ENCODE measurements around the gene ARID1B. TPM values are rescaled to one million over a fixed set of nuclear protein-coding genes. Genes with fewer than 3 reads are reported as not detected.

Gene ARID1B
- total and polyA plus RNA-seq, 4 donors: 7.0 to 49.0 (median 24.2) TPM

DNA sequence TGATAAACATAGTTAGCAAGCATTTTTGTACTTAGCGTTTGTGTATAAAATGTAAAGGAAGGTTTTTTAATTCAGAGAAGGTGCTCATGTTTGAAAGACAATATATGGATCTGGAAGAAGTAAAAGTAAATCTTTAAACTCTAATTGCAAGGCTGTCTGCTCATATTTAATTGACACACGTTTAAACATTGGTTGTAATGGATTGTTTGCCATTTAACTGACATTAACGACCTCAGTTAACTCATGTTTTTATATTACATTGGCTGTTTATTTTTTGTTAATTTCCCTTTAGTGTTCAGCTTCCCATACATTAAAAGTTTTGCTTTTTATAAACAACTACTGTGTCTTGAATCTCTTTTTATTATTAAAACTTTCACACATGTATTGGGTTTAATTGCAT is 208.1 kb downstream of the ARID1B start:
- peaks cover 0 to 5% (median under 1%) of the 10 kb centered on the region in 4 donors for H3K4me1 ChIP-seq (ENCODE audit: control insufficient read depth in 4 of 4, insufficient read depth in 4 of 4, low read length in 3 of 4)
- H3K9ac ChIP-seq (ENCODE audit: low read depth in 1 of 2, low read length in 2 of 2): no peak overlapping the region
- no peaks in the 10 kb centered on the region for H3K27me3 ChIP-seq (ENCODE audit: control insufficient read depth in 4 of 4, insufficient read depth in 4 of 4, low read length in 3 of 4)
- no peaks in the 10 kb centered on the region for H3K36me3 ChIP-seq (ENCODE audit: control insufficient read depth in 4 of 4, insufficient read depth in 3 of 4, low read depth in 1 of 4, low read length in 3 of 4)
- no peak for DNase-seq (ENCODE audit: low spot score)
- H3K27ac ChIP-seq (ENCODE audit: low read depth in 1 of 2, low read length in 2 of 2): no peak overlapping the region
- WGBS: 70% methylated on average over 3 of the region's 3 CpGs
- no peaks in the 10 kb centered on the region for H3K9me3 ChIP-seq (ENCODE audit: control insufficient read depth in 4 of 4, low read length in 3 of 4)
- no peak overlapping the region for H3K4me3 ChIP-seq (ENCODE audit: low read depth in 1 of 3, low read length in 3 of 3)
- TF ChIP-seq RXRA (IDR thresholded peaks at IDR 0.05): no peak
- TF ChIP-seq GABPA (IDR thresholded peaks at IDR 0.05 in 1 of 2, conservative IDR thresholded peaks at IDR 0.05 in 1 of 2): no peak
- no peak for TF ChIP-seq HNF4G (IDR thresholded peaks at IDR 0.05)
- TF ChIP-seq FOXA1 (IDR thresholded peaks at IDR 0.05): no peak
- no peak for TF ChIP-seq HNF4A (conservative IDR thresholded peaks at IDR 0.05)
- no peak for TF ChIP-seq JUND (IDR thresholded peaks at IDR 0.05)
- no peak for TF ChIP-seq YY1 (IDR thresholded peaks at IDR 0.05)
- TF ChIP-seq, protein P1, sequence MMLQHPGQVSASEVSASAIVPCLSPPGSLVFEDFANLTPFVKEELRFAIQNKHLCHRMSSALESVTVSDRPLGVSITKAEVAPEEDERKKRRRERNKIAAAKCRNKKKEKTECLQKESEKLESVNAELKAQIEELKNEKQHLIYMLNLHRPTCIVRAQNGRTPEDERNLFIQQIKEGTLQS (IDR thresholded peaks at IDR 0.05): no peak
- no peak for TF ChIP-seq TAF1 (conservative IDR thresholded peaks at IDR 0.05)
- TF ChIP-seq, protein P2, sequence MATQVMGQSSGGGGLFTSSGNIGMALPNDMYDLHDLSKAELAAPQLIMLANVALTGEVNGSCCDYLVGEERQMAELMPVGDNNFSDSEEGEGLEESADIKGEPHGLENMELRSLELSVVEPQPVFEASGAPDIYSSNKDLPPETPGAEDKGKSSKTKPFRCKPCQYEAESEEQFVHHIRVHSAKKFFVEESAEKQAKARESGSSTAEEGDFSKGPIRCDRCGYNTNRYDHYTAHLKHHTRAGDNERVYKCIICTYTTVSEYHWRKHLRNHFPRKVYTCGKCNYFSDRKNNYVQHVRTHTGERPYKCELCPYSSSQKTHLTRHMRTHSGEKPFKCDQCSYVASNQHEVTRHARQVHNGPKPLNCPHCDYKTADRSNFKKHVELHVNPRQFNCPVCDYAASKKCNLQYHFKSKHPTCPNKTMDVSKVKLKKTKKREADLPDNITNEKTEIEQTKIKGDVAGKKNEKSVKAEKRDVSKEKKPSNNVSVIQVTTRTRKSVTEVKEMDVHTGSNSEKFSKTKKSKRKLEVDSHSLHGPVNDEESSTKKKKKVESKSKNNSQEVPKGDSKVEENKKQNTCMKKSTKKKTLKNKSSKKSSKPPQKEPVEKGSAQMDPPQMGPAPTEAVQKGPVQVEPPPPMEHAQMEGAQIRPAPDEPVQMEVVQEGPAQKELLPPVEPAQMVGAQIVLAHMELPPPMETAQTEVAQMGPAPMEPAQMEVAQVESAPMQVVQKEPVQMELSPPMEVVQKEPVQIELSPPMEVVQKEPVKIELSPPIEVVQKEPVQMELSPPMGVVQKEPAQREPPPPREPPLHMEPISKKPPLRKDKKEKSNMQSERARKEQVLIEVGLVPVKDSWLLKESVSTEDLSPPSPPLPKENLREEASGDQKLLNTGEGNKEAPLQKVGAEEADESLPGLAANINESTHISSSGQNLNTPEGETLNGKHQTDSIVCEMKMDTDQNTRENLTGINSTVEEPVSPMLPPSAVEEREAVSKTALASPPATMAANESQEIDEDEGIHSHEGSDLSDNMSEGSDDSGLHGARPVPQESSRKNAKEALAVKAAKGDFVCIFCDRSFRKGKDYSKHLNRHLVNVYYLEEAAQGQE (IDR thresholded peaks at IDR 0.05): no peak
- TF ChIP-seq, protein P3, sequence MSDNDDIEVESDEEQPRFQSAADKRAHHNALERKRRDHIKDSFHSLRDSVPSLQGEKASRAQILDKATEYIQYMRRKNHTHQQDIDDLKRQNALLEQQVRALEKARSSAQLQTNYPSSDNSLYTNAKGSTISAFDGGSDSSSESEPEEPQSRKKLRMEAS (IDR thresholded peaks at IDR 0.05): no peak
- TF ChIP-seq SP1 (IDR thresholded peaks at IDR 0.05): no peak
- TF ChIP-seq RAD21 (IDR thresholded peaks at IDR 0.05): no peak
- TF ChIP-seq, protein P4, sequence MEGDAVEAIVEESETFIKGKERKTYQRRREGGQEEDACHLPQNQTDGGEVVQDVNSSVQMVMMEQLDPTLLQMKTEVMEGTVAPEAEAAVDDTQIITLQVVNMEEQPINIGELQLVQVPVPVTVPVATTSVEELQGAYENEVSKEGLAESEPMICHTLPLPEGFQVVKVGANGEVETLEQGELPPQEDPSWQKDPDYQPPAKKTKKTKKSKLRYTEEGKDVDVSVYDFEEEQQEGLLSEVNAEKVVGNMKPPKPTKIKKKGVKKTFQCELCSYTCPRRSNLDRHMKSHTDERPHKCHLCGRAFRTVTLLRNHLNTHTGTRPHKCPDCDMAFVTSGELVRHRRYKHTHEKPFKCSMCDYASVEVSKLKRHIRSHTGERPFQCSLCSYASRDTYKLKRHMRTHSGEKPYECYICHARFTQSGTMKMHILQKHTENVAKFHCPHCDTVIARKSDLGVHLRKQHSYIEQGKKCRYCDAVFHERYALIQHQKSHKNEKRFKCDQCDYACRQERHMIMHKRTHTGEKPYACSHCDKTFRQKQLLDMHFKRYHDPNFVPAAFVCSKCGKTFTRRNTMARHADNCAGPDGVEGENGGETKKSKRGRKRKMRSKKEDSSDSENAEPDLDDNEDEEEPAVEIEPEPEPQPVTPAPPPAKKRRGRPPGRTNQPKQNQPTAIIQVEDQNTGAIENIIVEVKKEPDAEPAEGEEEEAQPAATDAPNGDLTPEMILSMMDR (IDR thresholded peaks at IDR 0.05; ENCODE audit: low read depth, low read length, missing input control): no peak
- no peak for TF ChIP-seq FOXA2 (IDR thresholded peaks at IDR 0.05)
- TF ChIP-seq NR2F2 (IDR thresholded peaks at IDR 0.05): no peak
- no peak for TF ChIP-seq EGR1 (IDR thresholded peaks at IDR 0.05; ENCODE audit: low read depth in 2 of 2)
- TF ChIP-seq, protein P5, sequence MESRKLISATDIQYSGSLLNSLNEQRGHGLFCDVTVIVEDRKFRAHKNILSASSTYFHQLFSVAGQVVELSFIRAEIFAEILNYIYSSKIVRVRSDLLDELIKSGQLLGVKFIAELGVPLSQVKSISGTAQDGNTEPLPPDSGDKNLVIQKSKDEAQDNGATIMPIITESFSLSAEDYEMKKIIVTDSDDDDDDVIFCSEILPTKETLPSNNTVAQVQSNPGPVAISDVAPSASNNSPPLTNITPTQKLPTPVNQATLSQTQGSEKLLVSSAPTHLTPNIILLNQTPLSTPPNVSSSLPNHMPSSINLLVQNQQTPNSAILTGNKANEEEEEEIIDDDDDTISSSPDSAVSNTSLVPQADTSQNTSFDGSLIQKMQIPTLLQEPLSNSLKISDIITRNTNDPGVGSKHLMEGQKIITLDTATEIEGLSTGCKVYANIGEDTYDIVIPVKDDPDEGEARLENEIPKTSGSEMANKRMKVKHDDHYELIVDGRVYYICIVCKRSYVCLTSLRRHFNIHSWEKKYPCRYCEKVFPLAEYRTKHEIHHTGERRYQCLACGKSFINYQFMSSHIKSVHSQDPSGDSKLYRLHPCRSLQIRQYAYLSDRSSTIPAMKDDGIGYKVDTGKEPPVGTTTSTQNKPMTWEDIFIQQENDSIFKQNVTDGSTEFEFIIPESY (IDR thresholded peaks at IDR 0.05): no peak

Data from liver (tissue), 9 donors.